Endothelial cell of umbilical vein (primary cell): Measurements from ENCODE around the gene FMNL2. TPM values are rescaled to one million over a fixed set of nuclear protein-coding genes. Genes with fewer than 3 reads are reported as not detected.

ENCODE experiments used
- BruUV-seq: library from RNA; stranded (reverse); fragments of 400-500 nt; replicated peaks from 2 replicates; lab custom pipeline; 2021; lab: Mats Ljungman, UMichigan
- CTCF ChIA-PET: fragments of 300-600, 350-600 bp; sonication (Branson Sonifier 250); formaldehyde crosslinking; loops from one replicate; lab custom pipeline; 2021; ENCODE audit warnings: antibody characterized with exemption, inconsistent platforms; lab: Charles Lee
- POLR2A ChIA-PET: fragments of 300-600, 350-600 bp; sonication (Branson Sonifier 250); formaldehyde crosslinking; loops from one replicate; lab custom pipeline; 2021; ENCODE audit warnings: antibody characterized with exemption, inconsistent platforms; lab: Charles Lee
- DNase-seq: peaks from one replicate; pipeline ENCODE4 v3.0.0-alpha.2; 2011; ENCODE audit warnings: low read depth, low spot score
- FAIRE-seq: peaks from 2 replicates; lab custom pipeline; 2011; peaks lifted over from hg19 to GRCh38; lab: Jason Lieb, UNC
- H2AFZ ChIP-seq: 2 replicates; pipeline ENCODE4 v1.6.0; 2012; ENCODE audit warnings: low read depth, low read length, control low read depth, inconsistent platforms
- H3K27ac ChIP-seq: 2 replicates; pipeline ENCODE4 v1.5.1; 2011; ENCODE audit warnings: low read depth, mild to moderate bottlenecking, control low read depth, low read length, moderate library complexity; ENCODE audit not compliant: insufficient read depth
- H3K27me3 ChIP-seq, 2 experiments: 2 replicates each; pipeline versions ENCODE4 v1.6.0 to v1.6.1; 2011; ENCODE audit warnings: low read length in 2 of 2, mixed read lengths in 1 of 2; ENCODE audit not compliant: control insufficient read depth in 2 of 2, insufficient read depth in 2 of 2
- H3K36me3 ChIP-seq, 2 experiments: 2 replicates in 1 of 2; 3 replicates in 1 of 2; pipeline ENCODE4 v1.5.1; 2011; ENCODE audit warnings: low read length in 2 of 2, mild to moderate bottlenecking in 1 of 2, moderate library complexity in 1 of 2; ENCODE audit not compliant: control insufficient read depth in 2 of 2, insufficient read depth in 2 of 2; ENCODE audit errors: extremely low read depth in 1 of 2
- H3K4me1 ChIP-seq: 3 replicates; pipeline ENCODE4 v1.5.1; 2011; ENCODE audit warnings: mild to moderate bottlenecking, low read length; ENCODE audit not compliant: control insufficient read depth, insufficient read depth; ENCODE audit errors: extremely low read depth
- H3K4me2 ChIP-seq: 2 replicates; pipeline ENCODE4 v1.6.1; 2011; ENCODE audit warnings: low read length, control low read depth, mixed read lengths; ENCODE audit not compliant: insufficient read depth
- H3K4me3 ChIP-seq, 3 experiments: fragments of 200-600 bp in 1 of 3; sonication (generic), shearing (Covaris generic) in 1 of 3; replicated peaks in 1 of 3; 2 replicates each; pipeline ENCODE4 v1.5.1; 2011 to 2016; ENCODE audit warnings: control low read depth in 3 of 3, low read length in 3 of 3, mild to moderate bottlenecking in 2 of 3, inconsistent platforms in 1 of 3, low read depth in 1 of 3, moderate library complexity in 1 of 3; ENCODE audit not compliant: insufficient read depth in 1 of 3
- H3K79me2 ChIP-seq: 2 replicates; pipeline ENCODE4 v1.6.0; 2012; ENCODE audit warnings: low read length, inconsistent platforms; ENCODE audit not compliant: control insufficient read depth, insufficient read depth
- H3K9ac ChIP-seq: replicated peaks from 2 replicates; pipeline ENCODE3; 2011; ENCODE audit warnings: low read length, control low read depth; ENCODE audit not compliant: insufficient read depth; ENCODE audit errors: extremely low read depth
- H3K9me1 ChIP-seq: replicated peaks from 3 replicates; pipeline ENCODE4 v1.6.0; 2011; ENCODE audit warnings: mild to moderate bottlenecking, low read length; ENCODE audit not compliant: control insufficient read depth, insufficient read depth; ENCODE audit errors: extremely low read depth
- H3K9me3 ChIP-seq: replicated peaks from 2 replicates; pipeline ENCODE4 v1.5.1; 2012; ENCODE audit warnings: low read length, inconsistent platforms; ENCODE audit not compliant: control insufficient read depth, insufficient read depth
- H4K20me1 ChIP-seq: replicated peaks from 2 replicates; pipeline ENCODE3; 2011; ENCODE audit warnings: mild to moderate bottlenecking, low read length; ENCODE audit not compliant: control insufficient read depth, insufficient read depth; ENCODE audit errors: extremely low read depth
- FOS ChIP-seq: IDR thresholded peaks from 2 replicates; pipeline ENCODE4 v1.6.1; 2011; ENCODE audit warnings: mild to moderate bottlenecking, low read length, moderate library complexity, borderline replicate concordance; ENCODE audit not compliant: insufficient read depth
- GATA2 ChIP-seq: IDR thresholded peaks from 2 replicates; pipeline ENCODE4 v1.7.0; 2011; ENCODE audit warnings: low read depth, mild to moderate bottlenecking, moderate library complexity, mixed read lengths, low read length; ENCODE audit not compliant: insufficient read length, insufficient read depth
- MYC ChIP-seq: IDR thresholded peaks from one replicate; pipeline ENCODE4 v1.6.1; 2011; ENCODE audit warnings: mild to moderate bottlenecking, low read depth, low read length
- POLR2A ChIP-seq: IDR thresholded peaks from 2 replicates; pipeline ENCODE4 v1.6.1; 2012; ENCODE audit warnings: low read depth, mild to moderate bottlenecking, control low read depth, low read length
- POLR2AphosphoS5 ChIP-seq: IDR thresholded peaks from 2 replicates; pipeline ENCODE4 v1.6.1; 2012; ENCODE audit warnings: low read depth, mild to moderate bottlenecking, control low read depth, low read length, moderate library complexity; ENCODE audit not compliant: insufficient read depth
- dilution Hi-C: fragments of 300-500 bp; cut with MboI; formaldehyde crosslinking; loops from one replicate; pipeline ENCODE4 v1.15.0; 2019; ENCODE audit warnings: low sequenced_read_pairs; ENCODE audit not compliant: extremely low pct_ligation_motif_present
- intact Hi-C: fragments of 100-400 bp; cut with micrococcal nuclease; formaldehyde crosslinking; loops from one replicate; pipeline ENCODE4 v1.10.0; 2022
- polyA plus RNA-seq, 4 experiments: library from polyadenylated mRNA; depleted of rRNA in 3 of 4; stranded (reverse) in 3 of 4; unstranded in 1 of 4; fragments of >200 nt; gene quantifications; 2 replicates each; pipeline versions ENCODE4 v1.2.1 to v1.2.3, GENCODE V29; 2011 to 2012; ENCODE audit warnings: missing spikeins in 1 of 4
- total RNA-seq: library from RNA; stranded (reverse); gene quantifications from 2 replicates; pipeline ENCODE4 v1.2.3, GENCODE V29; 2021
- TF ChIP-seq, protein P1 (sequence below): IDR thresholded peaks from 2 replicates; pipeline ENCODE4 v1.6.1; 2011; ENCODE audit not compliant: insufficient read depth, insufficient read length
- TF ChIP-seq, protein P2 (sequence below), 2 donors: IDR thresholded peaks; 1 replicate in 1 of 2; 2 replicates in 1 of 2; pipeline ENCODE4 v1.5.1; 2011; ENCODE audit warnings: low read length in 2 of 2, mild to moderate bottlenecking in 2 of 2, moderate library complexity in 2 of 2, control low read depth in 1 of 2, inconsistent platforms in 1 of 2, low read depth in 1 of 2; ENCODE audit not compliant: insufficient read depth in 1 of 2; ENCODE audit errors: extremely low read depth in 1 of 2

Gene FMNL2
- total and polyA plus RNA-seq, 2 donors (not counting 3 experiments of a cell fraction or from before 2014, with no cell fraction given): 8.3 to 28.0 TPM

DNA sequence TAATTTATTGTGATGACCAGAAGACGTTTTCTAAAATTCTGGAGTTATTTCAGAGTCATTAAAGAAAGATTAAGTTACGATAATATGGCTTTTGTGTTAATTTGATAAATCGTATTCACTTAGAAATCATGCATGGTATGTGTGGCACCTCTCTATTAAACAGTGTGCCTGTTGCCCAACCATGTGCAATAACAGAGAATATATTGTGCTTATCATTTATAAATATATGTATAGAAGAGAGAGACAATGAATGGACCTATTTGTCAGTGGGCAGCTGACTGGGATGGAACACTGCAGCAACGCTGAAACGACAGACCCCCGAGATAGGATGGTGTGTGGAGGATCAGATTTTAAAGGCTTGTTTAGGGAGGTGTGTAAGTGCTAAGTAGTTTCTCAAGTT lies 172.9 kb downstream of the FMNL2 start:
- no peak overlapping the region for H2AFZ ChIP-seq
- H3K4me2 ChIP-seq: no peak overlapping the region
- H3K4me3 ChIP-seq: no peak overlapping the region
- H4K20me1 ChIP-seq: no peaks in the 10 kb centered on the region
- FAIRE-seq: no peak
- peaks cover 39% of the 10 kb centered on the region for H3K4me1 ChIP-seq
- H3K27me3 ChIP-seq: no peaks in the 10 kb centered on the region
- no peaks in the 10 kb centered on the region for H3K36me3 ChIP-seq
- no TSS peak for BruUV-seq
- no peaks in the 10 kb centered on the region for H3K9me3 ChIP-seq
- no peaks in the 10 kb centered on the region for H3K9me1 ChIP-seq
- H3K9ac ChIP-seq: no peak overlapping the region
- intact Hi-C loops (loop anchor here (5.0 kb wide), 2 partner anchors 86 to 331 kb away; partner anchors contain the start of gene STAM2), dilution Hi-C loops (no loop called here)
- CTCF ChIA-PET: interaction anchor here (2.5 kb wide), 1 partner anchor 17 kb away, joined by 13 read pairs; no protein-coding TSS in a partner anchor
- peaks cover 18% of the 10 kb centered on the region for H3K79me2 ChIP-seq
- TF ChIP-seq, protein P1, sequence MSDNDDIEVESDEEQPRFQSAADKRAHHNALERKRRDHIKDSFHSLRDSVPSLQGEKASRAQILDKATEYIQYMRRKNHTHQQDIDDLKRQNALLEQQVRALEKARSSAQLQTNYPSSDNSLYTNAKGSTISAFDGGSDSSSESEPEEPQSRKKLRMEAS: no peak
- no peak for TF ChIP-seq MYC
- no peak for TF ChIP-seq POLR2AphosphoS5
- no peak for TF ChIP-seq POLR2A
- TF ChIP-seq GATA2: no peak
- TF ChIP-seq, protein P2, sequence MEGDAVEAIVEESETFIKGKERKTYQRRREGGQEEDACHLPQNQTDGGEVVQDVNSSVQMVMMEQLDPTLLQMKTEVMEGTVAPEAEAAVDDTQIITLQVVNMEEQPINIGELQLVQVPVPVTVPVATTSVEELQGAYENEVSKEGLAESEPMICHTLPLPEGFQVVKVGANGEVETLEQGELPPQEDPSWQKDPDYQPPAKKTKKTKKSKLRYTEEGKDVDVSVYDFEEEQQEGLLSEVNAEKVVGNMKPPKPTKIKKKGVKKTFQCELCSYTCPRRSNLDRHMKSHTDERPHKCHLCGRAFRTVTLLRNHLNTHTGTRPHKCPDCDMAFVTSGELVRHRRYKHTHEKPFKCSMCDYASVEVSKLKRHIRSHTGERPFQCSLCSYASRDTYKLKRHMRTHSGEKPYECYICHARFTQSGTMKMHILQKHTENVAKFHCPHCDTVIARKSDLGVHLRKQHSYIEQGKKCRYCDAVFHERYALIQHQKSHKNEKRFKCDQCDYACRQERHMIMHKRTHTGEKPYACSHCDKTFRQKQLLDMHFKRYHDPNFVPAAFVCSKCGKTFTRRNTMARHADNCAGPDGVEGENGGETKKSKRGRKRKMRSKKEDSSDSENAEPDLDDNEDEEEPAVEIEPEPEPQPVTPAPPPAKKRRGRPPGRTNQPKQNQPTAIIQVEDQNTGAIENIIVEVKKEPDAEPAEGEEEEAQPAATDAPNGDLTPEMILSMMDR (IDR thresholded peaks at IDR 0.05; ENCODE audit: extremely low read depth in 1 of 2, insufficient read depth in 1 of 2, low read depth in 1 of 2, low read length in 2 of 2): no peak
- no peak for TF ChIP-seq FOS
- DNase-seq: no peak
- POLR2A ChIA-PET: no interaction called here
- no peak overlapping the region for H3K27ac ChIP-seq
